Ishikawa (cell line): ENCODE measurements around the gene PTPN22.

Experiments
- CEBPB ChIP-seq: IDR thresholded peaks from 2 replicates; pipeline ENCODE4 v1.6.1; 2012
- CREB1 ChIP-seq: IDR thresholded peaks from 2 replicates; pipeline ENCODE4 v1.6.1; 2012; ENCODE audit warnings: low read depth
- EGR1 ChIP-seq: IDR thresholded peaks from 2 replicates; pipeline ENCODE4 v1.6.1; 2012
- EP300 ChIP-seq: IDR thresholded peaks from 2 replicates; pipeline ENCODE4 v1.6.1; 2012; ENCODE audit warnings: borderline replicate concordance
- RAD21 ChIP-seq: IDR thresholded peaks from 2 replicates; pipeline ENCODE4 v1.6.1; 2012; ENCODE audit warnings: low read depth
- TAF1 ChIP-seq: IDR thresholded peaks from 2 replicates; pipeline ENCODE4 v1.6.1; 2012; ENCODE audit warnings: low read depth, mild to moderate bottlenecking
- TCF12 ChIP-seq: IDR thresholded peaks from 2 replicates; pipeline ENCODE4 v1.6.1; 2012; ENCODE audit warnings: low read depth
- TEAD4 ChIP-seq: IDR thresholded peaks from 2 replicates; pipeline ENCODE4 v1.6.1; 2012
- YY1 ChIP-seq: IDR thresholded peaks from 2 replicates; pipeline ENCODE4 v1.6.1; 2012; ENCODE audit warnings: low read depth
- TF ChIP-seq, protein P1 (sequence below): IDR thresholded peaks from 2 replicates; pipeline ENCODE4 v1.6.1; 2012
- TF ChIP-seq, protein P2 (sequence below): IDR thresholded peaks from 2 replicates; pipeline ENCODE4 v1.6.1; 2012; ENCODE audit warnings: low read depth, mild to moderate bottlenecking
- TF ChIP-seq, protein P3 (sequence below): IDR thresholded peaks from 2 replicates; pipeline ENCODE4 v1.6.1; 2012

DNA sequence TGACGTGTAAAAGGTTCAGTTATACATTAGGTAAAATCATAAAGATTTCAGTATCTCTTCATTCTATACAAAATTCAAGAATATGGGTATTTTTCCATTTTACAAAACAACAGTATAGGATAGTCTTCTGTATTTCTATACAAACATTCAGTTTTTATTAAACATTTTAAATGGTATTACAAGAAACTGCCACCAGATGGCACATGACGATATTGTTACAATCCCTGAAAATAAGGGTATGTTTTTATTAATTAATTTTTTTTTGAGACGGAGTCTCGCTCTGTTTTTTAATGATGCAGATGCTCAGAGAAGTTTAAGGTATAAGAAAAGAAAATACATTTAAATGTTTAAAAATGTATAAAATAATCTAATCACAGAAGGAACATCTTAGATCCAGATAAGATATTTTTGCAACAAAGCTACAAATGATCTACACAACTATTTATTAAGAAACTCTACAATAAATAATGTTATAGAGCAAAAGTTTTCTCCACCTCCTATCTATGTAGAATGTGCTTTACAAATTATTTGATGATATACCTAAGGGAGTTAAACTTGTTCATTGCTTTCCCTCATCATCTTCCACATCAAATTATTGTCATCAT is 35.7 kb downstream of the PTPN22 start:
- TF ChIP-seq EP300: no peak
- TF ChIP-seq, protein P1, sequence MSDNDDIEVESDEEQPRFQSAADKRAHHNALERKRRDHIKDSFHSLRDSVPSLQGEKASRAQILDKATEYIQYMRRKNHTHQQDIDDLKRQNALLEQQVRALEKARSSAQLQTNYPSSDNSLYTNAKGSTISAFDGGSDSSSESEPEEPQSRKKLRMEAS: no peak
- peak; percentile 77 for TF ChIP-seq RAD21
- TF ChIP-seq CEBPB: no peak
- no peak for TF ChIP-seq TAF1
- TF ChIP-seq EGR1: no peak
- no peak for TF ChIP-seq TEAD4
- no peak for TF ChIP-seq TCF12
- no peak for TF ChIP-seq CREB1
- TF ChIP-seq, protein P2, sequence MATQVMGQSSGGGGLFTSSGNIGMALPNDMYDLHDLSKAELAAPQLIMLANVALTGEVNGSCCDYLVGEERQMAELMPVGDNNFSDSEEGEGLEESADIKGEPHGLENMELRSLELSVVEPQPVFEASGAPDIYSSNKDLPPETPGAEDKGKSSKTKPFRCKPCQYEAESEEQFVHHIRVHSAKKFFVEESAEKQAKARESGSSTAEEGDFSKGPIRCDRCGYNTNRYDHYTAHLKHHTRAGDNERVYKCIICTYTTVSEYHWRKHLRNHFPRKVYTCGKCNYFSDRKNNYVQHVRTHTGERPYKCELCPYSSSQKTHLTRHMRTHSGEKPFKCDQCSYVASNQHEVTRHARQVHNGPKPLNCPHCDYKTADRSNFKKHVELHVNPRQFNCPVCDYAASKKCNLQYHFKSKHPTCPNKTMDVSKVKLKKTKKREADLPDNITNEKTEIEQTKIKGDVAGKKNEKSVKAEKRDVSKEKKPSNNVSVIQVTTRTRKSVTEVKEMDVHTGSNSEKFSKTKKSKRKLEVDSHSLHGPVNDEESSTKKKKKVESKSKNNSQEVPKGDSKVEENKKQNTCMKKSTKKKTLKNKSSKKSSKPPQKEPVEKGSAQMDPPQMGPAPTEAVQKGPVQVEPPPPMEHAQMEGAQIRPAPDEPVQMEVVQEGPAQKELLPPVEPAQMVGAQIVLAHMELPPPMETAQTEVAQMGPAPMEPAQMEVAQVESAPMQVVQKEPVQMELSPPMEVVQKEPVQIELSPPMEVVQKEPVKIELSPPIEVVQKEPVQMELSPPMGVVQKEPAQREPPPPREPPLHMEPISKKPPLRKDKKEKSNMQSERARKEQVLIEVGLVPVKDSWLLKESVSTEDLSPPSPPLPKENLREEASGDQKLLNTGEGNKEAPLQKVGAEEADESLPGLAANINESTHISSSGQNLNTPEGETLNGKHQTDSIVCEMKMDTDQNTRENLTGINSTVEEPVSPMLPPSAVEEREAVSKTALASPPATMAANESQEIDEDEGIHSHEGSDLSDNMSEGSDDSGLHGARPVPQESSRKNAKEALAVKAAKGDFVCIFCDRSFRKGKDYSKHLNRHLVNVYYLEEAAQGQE: no peak
- TF ChIP-seq YY1: no peak
- TF ChIP-seq, protein P3, sequence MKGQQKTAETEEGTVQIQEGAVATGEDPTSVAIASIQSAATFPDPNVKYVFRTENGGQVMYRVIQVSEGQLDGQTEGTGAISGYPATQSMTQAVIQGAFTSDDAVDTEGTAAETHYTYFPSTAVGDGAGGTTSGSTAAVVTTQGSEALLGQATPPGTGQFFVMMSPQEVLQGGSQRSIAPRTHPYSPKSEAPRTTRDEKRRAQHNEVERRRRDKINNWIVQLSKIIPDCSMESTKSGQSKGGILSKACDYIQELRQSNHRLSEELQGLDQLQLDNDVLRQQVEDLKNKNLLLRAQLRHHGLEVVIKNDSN: no peak
